PC-9 (cell line): ENCODE data around the gene PEPD. TPM values are rescaled to one million over a fixed set of nuclear protein-coding genes. Genes with fewer than 3 reads are reported as not detected.

Source experiments
- BruUV-seq: library from RNA; stranded (reverse); fragments of 400-500 nt; replicated peaks from 2 replicates; lab custom pipeline; 2021; lab: Mats Ljungman, UMichigan
- CTCF ChIA-PET: fragments of 300-600 bp; sonication (Branson Sonifier 250); formaldehyde crosslinking; loops from one replicate; lab custom pipeline; 2022; ENCODE audit warnings: antibody characterized with exemption; lab: Charles Lee
- POLR2A ChIA-PET: fragments of 300-600 bp; sonication (Branson Sonifier 250); formaldehyde crosslinking; loops from one replicate; lab custom pipeline; 2022; ENCODE audit warnings: antibody characterized with exemption; ENCODE audit not compliant: unreplicated experiment; lab: Charles Lee
- DNase-seq, 2 experiments: peaks; one replicate each; pipeline versions ENCODE4 v3.0.0 to v3.0.0-alpha.2; 2015 to 2022; ENCODE audit warnings: mixed read lengths in 1 of 2
- H2AFZ ChIP-seq: fragments of 200-600 bp; sonication (generic); 2 replicates; pipeline ENCODE4 v1.8.1; 2017; ENCODE audit warnings: antibody characterized with exemption
- H3F3A ChIP-seq: fragments of 200-600 bp; sonication (generic); 2 replicates; pipeline ENCODE4 v1.8.1; 2017; ENCODE audit warnings: antibody characterized with exemption, mild to moderate bottlenecking, low read depth; ENCODE audit not compliant: insufficient read depth
- H3K27ac ChIP-seq: fragments of 200-600 bp; sonication (generic); 2 replicates; pipeline ENCODE4 v1.6.1; 2016; ENCODE audit warnings: mixed run types
- H3K27me3 ChIP-seq: fragments of 200-600 bp; sonication (generic); 2 replicates; pipeline ENCODE4 v1.6.1; 2016; ENCODE audit warnings: low read depth, mixed run types; ENCODE audit not compliant: insufficient read depth
- H3K36me3 ChIP-seq: fragments of 200-600 bp; sonication (generic); 2 replicates; pipeline ENCODE4 v1.6.1; 2016; ENCODE audit warnings: low read depth, mixed run types
- H3K4me1 ChIP-seq: fragments of 200-600 bp; sonication (generic); replicated peaks from 2 replicates; pipeline ENCODE4 v1.6.1; 2016; ENCODE audit warnings: mixed run types; ENCODE audit not compliant: insufficient read depth
- H3K4me2 ChIP-seq: fragments of 200-600 bp; sonication (generic); 2 replicates; pipeline ENCODE4 v1.6.1; 2017; ENCODE audit warnings: mixed run types
- H3K4me3 ChIP-seq: fragments of 200-600 bp; sonication (generic); 2 replicates; pipeline ENCODE4 v1.6.1; 2016; ENCODE audit warnings: mixed run types
- H3K79me2 ChIP-seq: fragments of 200-600 bp; sonication (generic); 2 replicates; pipeline ENCODE4 v1.6.1; 2017; ENCODE audit warnings: low read depth, mixed run types
- H3K9me2 ChIP-seq: fragments of 200-600 bp; sonication (generic); 2 replicates; pipeline ENCODE4 v1.8.1; 2017; ENCODE audit warnings: mild to moderate bottlenecking; ENCODE audit not compliant: insufficient read depth
- H3K9me3 ChIP-seq: fragments of 200-600 bp; sonication (generic); 2 replicates; pipeline ENCODE4 v1.8.1; 2016; ENCODE audit warnings: low read depth; ENCODE audit not compliant: insufficient read depth
- H4K20me1 ChIP-seq: fragments of 200-600 bp; sonication (generic); 2 replicates; pipeline ENCODE4 v1.8.1; 2017; ENCODE audit not compliant: insufficient read depth
- CTCF ChIP-seq: fragments of 200-600 bp; sonication (generic); conservative IDR thresholded peaks from 2 replicates; pipeline ENCODE4 v1.6.1; 2017; ENCODE audit warnings: mixed run types, antibody characterized with exemption, mild to moderate bottlenecking, moderate library complexity
- EZH2 ChIP-seq: fragments of 200-600 bp; sonication (generic); IDR thresholded peaks from 2 replicates; pipeline ENCODE4 v1.8.0; 2017; ENCODE audit warnings: antibody characterized with exemption, low read depth
- intact Hi-C: fragments of 100-400 bp; cut with micrococcal nuclease; formaldehyde crosslinking; loops from one replicate; pipeline ENCODE4 v1.10.0; 2022; ENCODE audit not compliant: unreplicated experiment
- total RNA-seq: library from RNA; stranded (reverse); gene quantifications from 2 replicates; pipeline ENCODE4 v1.2.3, GENCODE V29; 2021

Gene PEPD
- total RNA-seq, 1 experiment from 2014 or later: 71.0 TPM

GRCh38 chr19:33411621-33412180 is 109.9 kb downstream of the PEPD start:
- no peak overlapping the region for H3K4me2 ChIP-seq
- H3K79me2 ChIP-seq: no peaks in the 10 kb centered on the region
- CTCF ChIA-PET: no interaction called here
- no peak overlapping the region for H2AFZ ChIP-seq
- no peaks in the 10 kb centered on the region for H3K27me3 ChIP-seq
- H3K9me3 ChIP-seq: no peaks in the 10 kb centered on the region
- intact Hi-C loops: no loop called here
- no peak overlapping the region for H3K4me3 ChIP-seq
- H3K36me3 ChIP-seq: no peaks in the 10 kb centered on the region
- H4K20me1 ChIP-seq: peaks cover 6% of the 10 kb centered on the region
- no peaks in the 10 kb centered on the region for H3K4me1 ChIP-seq
- no peak for TF ChIP-seq EZH2
- TF ChIP-seq CTCF: no peak
- POLR2A ChIA-PET: no interaction called here
- no peaks in the 10 kb centered on the region for H3F3A ChIP-seq
- H3K27ac ChIP-seq: no peak overlapping the region
- no peak for DNase-seq
- no TSS peak for BruUV-seq
- H3K9me2 ChIP-seq: no peaks in the 10 kb centered on the region

GRCh38 chr19:33410915-33411401 is 110.6 kb downstream of the PEPD start:
- Histone ChIP-seq H3K27me3 (no peaks in the 10 kb centered on the region), H3K4me2 (no peak overlapping the region), H3K36me3 (no peaks in the 10 kb centered on the region), H3K79me2 (no peaks in the 10 kb centered on the region), H3K9me2 (no peaks in the 10 kb centered on the region), H4K20me1 (peaks cover 5% of the 10 kb centered on the region), H3K9me3 (no peaks in the 10 kb centered on the region), H3F3A (no peaks in the 10 kb centered on the region), H3K4me1 (no peaks in the 10 kb centered on the region), H2AFZ (no peak overlapping the region), H3K27ac (no peak overlapping the region), H3K4me3 (no peak overlapping the region)
- no peak for DNase-seq
- TF ChIP-seq EZH2 (no peak), CTCF (no peak)
- ChIA-PET POLR2A (no interaction called here), CTCF (no interaction called here)
- intact Hi-C loops: no loop called here
- BruUV-seq: no TSS peak

- intact Hi-C loops: loop anchor here (5.0 kb wide), 2 partner anchors 268 to 283 kb away; no protein-coding TSS in a partner anchor
- H3K4me1 ChIP-seq: no peaks in the 10 kb centered on the region
- no TSS peak for BruUV-seq
Observed at GRCh38 chr19:33409906-33410685, 111.5 kb downstream of the PEPD start.

More at GRCh38 chr19:33409906-33410685, 111.5 kb downstream of the PEPD start:
- H3K36me3 ChIP-seq: no peaks in the 10 kb centered on the region
- no peak overlapping the region for H3K27ac ChIP-seq
- H4K20me1 ChIP-seq: no peaks in the 10 kb centered on the region
- no peak for DNase-seq
- no peaks in the 10 kb centered on the region for H3K9me2 ChIP-seq
- H3K4me2 ChIP-seq: no peak overlapping the region
- no peaks in the 10 kb centered on the region for H3F3A ChIP-seq
- H3K4me3 ChIP-seq: no peak overlapping the region
- H3K27me3 ChIP-seq: no peaks in the 10 kb centered on the region
- no peaks in the 10 kb centered on the region for H3K79me2 ChIP-seq
- no peaks in the 10 kb centered on the region for H3K9me3 ChIP-seq
- POLR2A ChIA-PET: no interaction called here
- TF ChIP-seq EZH2: no peak
- no peak for TF ChIP-seq CTCF
- no peak overlapping the region for H2AFZ ChIP-seq
- CTCF ChIA-PET: no interaction called here
